PC-9 (cell line): ENCODE data around the gene MRAP2. TPM values are rescaled to one million over a fixed set of nuclear protein-coding genes. Genes with fewer than 3 reads are reported as not detected.

ENCODE experiments used
- BruUV-seq: library from RNA; stranded (reverse); fragments of 400-500 nt; replicated peaks from 2 replicates; lab custom pipeline; 2021; lab: Mats Ljungman, UMichigan
- CTCF ChIA-PET: fragments of 300-600 bp; sonication (Branson Sonifier 250); formaldehyde crosslinking; loops from one replicate; lab custom pipeline; 2022; ENCODE audit warnings: antibody characterized with exemption; lab: Charles Lee
- POLR2A ChIA-PET: fragments of 300-600 bp; sonication (Branson Sonifier 250); formaldehyde crosslinking; loops from one replicate; lab custom pipeline; 2022; ENCODE audit warnings: antibody characterized with exemption; ENCODE audit not compliant: unreplicated experiment; lab: Charles Lee
- DNase-seq, 2 experiments: peaks; one replicate each; pipeline versions ENCODE4 v3.0.0 to v3.0.0-alpha.2; 2015 to 2022; ENCODE audit warnings: mixed read lengths in 1 of 2
- H2AFZ ChIP-seq: fragments of 200-600 bp; sonication (generic); 2 replicates; pipeline ENCODE4 v1.8.1; 2017; ENCODE audit warnings: antibody characterized with exemption
- H3F3A ChIP-seq: fragments of 200-600 bp; sonication (generic); 2 replicates; pipeline ENCODE4 v1.8.1; 2017; ENCODE audit warnings: antibody characterized with exemption, mild to moderate bottlenecking, low read depth; ENCODE audit not compliant: insufficient read depth
- H3K27ac ChIP-seq: fragments of 200-600 bp; sonication (generic); 2 replicates; pipeline ENCODE4 v1.6.1; 2016; ENCODE audit warnings: mixed run types
- H3K27me3 ChIP-seq: fragments of 200-600 bp; sonication (generic); 2 replicates; pipeline ENCODE4 v1.6.1; 2016; ENCODE audit warnings: low read depth, mixed run types; ENCODE audit not compliant: insufficient read depth
- H3K36me3 ChIP-seq: fragments of 200-600 bp; sonication (generic); 2 replicates; pipeline ENCODE4 v1.6.1; 2016; ENCODE audit warnings: low read depth, mixed run types
- H3K4me1 ChIP-seq: fragments of 200-600 bp; sonication (generic); replicated peaks from 2 replicates; pipeline ENCODE4 v1.6.1; 2016; ENCODE audit warnings: mixed run types; ENCODE audit not compliant: insufficient read depth
- H3K4me2 ChIP-seq: fragments of 200-600 bp; sonication (generic); 2 replicates; pipeline ENCODE4 v1.6.1; 2017; ENCODE audit warnings: mixed run types
- H3K4me3 ChIP-seq: fragments of 200-600 bp; sonication (generic); 2 replicates; pipeline ENCODE4 v1.6.1; 2016; ENCODE audit warnings: mixed run types
- H3K79me2 ChIP-seq: fragments of 200-600 bp; sonication (generic); 2 replicates; pipeline ENCODE4 v1.6.1; 2017; ENCODE audit warnings: low read depth, mixed run types
- H3K9me2 ChIP-seq: fragments of 200-600 bp; sonication (generic); 2 replicates; pipeline ENCODE4 v1.8.1; 2017; ENCODE audit warnings: mild to moderate bottlenecking; ENCODE audit not compliant: insufficient read depth
- H3K9me3 ChIP-seq: fragments of 200-600 bp; sonication (generic); 2 replicates; pipeline ENCODE4 v1.8.1; 2016; ENCODE audit warnings: low read depth; ENCODE audit not compliant: insufficient read depth
- H4K20me1 ChIP-seq: fragments of 200-600 bp; sonication (generic); 2 replicates; pipeline ENCODE4 v1.8.1; 2017; ENCODE audit not compliant: insufficient read depth
- CTCF ChIP-seq: fragments of 200-600 bp; sonication (generic); conservative IDR thresholded peaks from 2 replicates; pipeline ENCODE4 v1.6.1; 2017; ENCODE audit warnings: mixed run types, antibody characterized with exemption, mild to moderate bottlenecking, moderate library complexity
- EZH2 ChIP-seq: fragments of 200-600 bp; sonication (generic); IDR thresholded peaks from 2 replicates; pipeline ENCODE4 v1.8.0; 2017; ENCODE audit warnings: antibody characterized with exemption, low read depth
- intact Hi-C: fragments of 100-400 bp; cut with micrococcal nuclease; formaldehyde crosslinking; loops from one replicate; pipeline ENCODE4 v1.10.0; 2022; ENCODE audit not compliant: unreplicated experiment
- total RNA-seq: library from RNA; stranded (reverse); gene quantifications from 2 replicates; pipeline ENCODE4 v1.2.3, GENCODE V29; 2021

The MRAP2 gene
- total RNA-seq, 1 experiment from 2014 or later: not detected

GRCh38 chr6:84016029-84016428 lies 17.5 kb upstream of the MRAP2 start:
- Histone ChIP-seq H4K20me1 (no peaks in the 10 kb centered on the region), H3K36me3 (no peaks in the 10 kb centered on the region), H3K4me1 (no peaks in the 10 kb centered on the region), H3K27me3 (no peaks in the 10 kb centered on the region), H3K79me2 (no peaks in the 10 kb centered on the region), H3K4me2 (no peak overlapping the region), H3F3A (no peaks in the 10 kb centered on the region), H2AFZ (no peak overlapping the region), H3K4me3 (no peak overlapping the region), H3K27ac (no peak overlapping the region), H3K9me2 (no peaks in the 10 kb centered on the region), H3K9me3 (no peaks in the 10 kb centered on the region)
- POLR2A ChIA-PET: no interaction called here
- no peak for TF ChIP-seq EZH2
- TF ChIP-seq CTCF: no peak
- BruUV-seq: no TSS peak
- no peak for DNase-seq
- CTCF ChIA-PET: no interaction called here
- intact Hi-C loops: no loop called here

- no TSS peak for BruUV-seq
- Histone ChIP-seq H3F3A (no peaks in the 10 kb centered on the region), H3K4me3 (no peak overlapping the region), H3K4me2 (no peak overlapping the region), H3K27ac (no peak overlapping the region), H4K20me1 (no peaks in the 10 kb centered on the region), H3K36me3 (no peaks in the 10 kb centered on the region), H3K79me2 (no peaks in the 10 kb centered on the region), H3K9me2 (no peaks in the 10 kb centered on the region), H3K9me3 (no peaks in the 10 kb centered on the region), H3K27me3 (no peaks in the 10 kb centered on the region), H3K4me1 (no peaks in the 10 kb centered on the region), H2AFZ (no peak overlapping the region)
- TF ChIP-seq CTCF: no peak
- no peak for TF ChIP-seq EZH2
- intact Hi-C loops: no loop called here
- ChIA-PET POLR2A (no interaction called here), CTCF (no interaction called here)
- DNase-seq: no peak
Observed at GRCh38 chr6:84017709-84018452, 15.7 kb upstream of the MRAP2 start.

GRCh38 chr6:84018453-84019061 lies 15.0 kb upstream of the MRAP2 start:
- no peaks in the 10 kb centered on the region for H3F3A ChIP-seq
- H3K27ac ChIP-seq: no peak overlapping the region
- DNase-seq: no peak
- no peak overlapping the region for H3K4me2 ChIP-seq
- H3K36me3 ChIP-seq: no peaks in the 10 kb centered on the region
- H4K20me1 ChIP-seq: no peaks in the 10 kb centered on the region
- BruUV-seq: no TSS peak
- no peaks in the 10 kb centered on the region for H3K4me1 ChIP-seq
- H3K79me2 ChIP-seq: no peaks in the 10 kb centered on the region
- intact Hi-C loops: no loop called here
- H3K9me3 ChIP-seq: no peaks in the 10 kb centered on the region
- H2AFZ ChIP-seq: no peak overlapping the region
- no peaks in the 10 kb centered on the region for H3K27me3 ChIP-seq
- POLR2A ChIA-PET: no interaction called here
- no peak for TF ChIP-seq CTCF
- no peak for TF ChIP-seq EZH2
- no peak overlapping the region for H3K4me3 ChIP-seq
- CTCF ChIA-PET: no interaction called here
- H3K9me2 ChIP-seq: no peaks in the 10 kb centered on the region
